GM12891 (cell line): ENCODE measurements around the gene DAAM1.

Source experiments
- PAX5 ChIP-seq: IDR thresholded peaks from 2 replicates; pipeline ENCODE4 v1.6.1; 2011; ENCODE audit warnings: low read length, moderate library complexity, mild to moderate bottlenecking; ENCODE audit not compliant: insufficient read depth, severe bottlenecking
- POLR2A ChIP-seq: IDR thresholded peaks from 2 replicates; pipeline ENCODE4 v1.6.1; 2011; ENCODE audit warnings: low read depth, low read length, control low read depth
- POLR2AphosphoS5 ChIP-seq: IDR thresholded peaks from 2 replicates; pipeline ENCODE4 v1.6.1; 2011; ENCODE audit warnings: low read depth, low read length, control low read depth
- POU2F2 ChIP-seq: IDR thresholded peaks from 2 replicates; pipeline ENCODE4 v1.6.1; 2011; ENCODE audit warnings: low read depth, mild to moderate bottlenecking, control low read depth, low read length, moderate library complexity
- SPI1 ChIP-seq: IDR thresholded peaks from 2 replicates; pipeline ENCODE4 v1.6.1; 2011; ENCODE audit warnings: low read depth, low read length, control low read depth
- TAF1 ChIP-seq: IDR thresholded peaks from 2 replicates; pipeline ENCODE4 v1.6.1; 2011; ENCODE audit warnings: low read depth, low read length, control low read depth

- TF ChIP-seq POLR2A (no peak), TAF1 (no peak), POLR2AphosphoS5 (no peak), POU2F2 (no peak), SPI1 (no peak), PAX5 (no peak)
Observed at GRCh38 chr14:59238216-59238615, 49.7 kb downstream of the DAAM1 start.
